Naive thymus-derived CD4-positive, alpha-beta T cell (primary cell): ENCODE data around the gene NT5DC2. TPM values are rescaled to one million over a fixed set of nuclear protein-coding genes. Genes with fewer than 3 reads are reported as not detected.

Experiments
- ATAC-seq: fragments of 150-1000 bp; cut with Tn5 transposase; 2 replicates; pipeline ENCODE4 v1.10.0; 2021; ENCODE audit warnings: mild to moderate bottlenecking, moderate library complexity
- CTCF ChIA-PET: fragments of 350-600 bp; sonication (Branson Sonifier 250); formaldehyde crosslinking; loops from one replicate; lab custom pipeline; 2021; ENCODE audit warnings: antibody characterized with exemption; lab: Charles Lee
- POLR2A ChIA-PET: fragments of 350-600 bp; sonication (Branson Sonifier 250); formaldehyde crosslinking; loops from one replicate; lab custom pipeline; 2021; ENCODE audit warnings: antibody characterized with exemption, inconsistent platforms; lab: Charles Lee
- DNase-seq, 9 donors: peaks; one replicate each; pipeline versions ENCODE4 v3.0.0 to v3.0.0-alpha.2; 2020 to 2022; ENCODE audit warnings: mixed read lengths in 1 of 9
- H3K27ac ChIP-seq: one replicate; pipeline ENCODE4 v1.7.0; 2013; ENCODE audit warnings: mild to moderate bottlenecking, low read depth, low read length, moderate library complexity
- H3K27me3 ChIP-seq, 2 donors: one replicate each; pipeline ENCODE4 v1.7.0; 2013; ENCODE audit warnings: low read length in 2 of 2, mild to moderate bottlenecking in 2 of 2, moderate library complexity in 2 of 2; ENCODE audit not compliant: control insufficient read depth in 2 of 2, insufficient read depth in 2 of 2
- H3K36me3 ChIP-seq, 3 experiments: 1 replicate in 2 of 3; 2 replicates in 1 of 3; pipeline ENCODE4 v1.7.0; 2013; ENCODE audit warnings: low read length in 3 of 3, mild to moderate bottlenecking in 3 of 3, moderate library complexity in 1 of 3; ENCODE audit not compliant: insufficient read depth in 3 of 3, control insufficient read depth in 2 of 3
- H3K4me1 ChIP-seq, 2 donors: one replicate each; pipeline ENCODE4 v1.7.0; 2013; ENCODE audit warnings: low read length in 2 of 2, mild to moderate bottlenecking in 2 of 2, moderate library complexity in 1 of 2; ENCODE audit not compliant: control insufficient read depth in 2 of 2, insufficient read depth in 2 of 2
- H3K4me3 ChIP-seq: 2 replicates; pipeline ENCODE4 v1.7.0; 2013; ENCODE audit warnings: mild to moderate bottlenecking, low read length
- H3K9me3 ChIP-seq, 3 experiments: 1 replicate in 2 of 3; 2 replicates in 1 of 3; pipeline ENCODE4 v1.7.0; 2013; ENCODE audit warnings: low read length in 3 of 3; ENCODE audit not compliant: control insufficient read depth in 2 of 3
- H3K27ac Mint-ChIP-seq, 9 donors: one replicate each; pipeline ENCODE4 v1.8.0; 2020 to 2022; ENCODE audit warnings: mixed read lengths in 9 of 9, mild to moderate bottlenecking in 8 of 9, moderate library complexity in 5 of 9, inconsistent platforms in 2 of 9
- H3K27me3 Mint-ChIP-seq, 5 donors: one replicate each; pipeline ENCODE4 v1.8.0; 2021 to 2022; ENCODE audit warnings: mixed read lengths in 5 of 5, mild to moderate bottlenecking in 1 of 5
- H3K36me3 Mint-ChIP-seq, 5 donors: one replicate each; pipeline ENCODE4 v1.8.0; 2020 to 2022; ENCODE audit warnings: mixed read lengths in 5 of 5, mild to moderate bottlenecking in 3 of 5, inconsistent platforms in 1 of 5
- H3K4me1 Mint-ChIP-seq, 7 donors: one replicate each; pipeline ENCODE4 v1.8.0; 2020 to 2022; ENCODE audit warnings: mixed read lengths in 7 of 7, mild to moderate bottlenecking in 3 of 7, inconsistent platforms in 1 of 7
- H3K4me3 Mint-ChIP-seq, 10 donors: one replicate each; pipeline ENCODE4 v1.8.0; 2020 to 2022; ENCODE audit warnings: mild to moderate bottlenecking in 10 of 10, mixed read lengths in 10 of 10, moderate library complexity in 6 of 10, inconsistent platforms in 2 of 10
- H3K9me3 Mint-ChIP-seq, 11 donors: one replicate each; pipeline ENCODE4 v1.8.0; 2020 to 2022; ENCODE audit warnings: mixed read lengths in 11 of 11, mild to moderate bottlenecking in 4 of 11, inconsistent platforms in 1 of 11, moderate library complexity in 1 of 11
- intact Hi-C, 2 donors: fragments of 100-400 bp; cut with micrococcal nuclease; formaldehyde crosslinking; loops; one replicate each; pipeline ENCODE4 v1.15.1; 2023
- polyA plus RNA-seq, 2 donors: library from polyadenylated mRNA; unstranded; fragments of 300-500 nt; fragmentation: Illumina TruSeq; gene quantifications; one replicate each; pipeline ENCODE4 v1.2.3, GENCODE V29; 2021
- total RNA-seq, 6 experiments: library from RNA in 5 of 6; stranded (reverse) in 5 of 6; gene quantifications; 1 replicate in 5 of 6; 2 replicates in 1 of 6; pipeline ENCODE4 v1.2.3 and lab custom pipeline; 2021 to 2026

Gene NT5DC2
- total and polyA plus RNA-seq, 7 experiments from 2014 or later = 1.3 to 23.0 (median 3.1) TPM; not detected in 1

GRCh38 chr3:52479037-52479876 lies 54.4 kb downstream of the NT5DC2 start:
- Mint-ChIP-seq H3K4me1 (peaks cover 0 to 3% (median 0%) of the 10 kb centered on the region in 7 donors), H3K27me3 (no peaks in the 10 kb centered on the region), H3K36me3 (peaks cover 0 to 43% (median 8%) of the 10 kb centered on the region in 5 donors), H3K4me3 (no peak overlapping the region), H3K9me3 (no peaks in the 10 kb centered on the region), H3K27ac (peak overlapping the region in 1 of 9 donors; percentile 5)
- Histone ChIP-seq H3K36me3 (peaks cover 7 to 90% (median 32%) of the 10 kb centered on the region in 3 experiments), H3K9me3 (no peaks in the 10 kb centered on the region), H3K4me1 (no peaks in the 10 kb centered on the region), H3K4me3 (no peak overlapping the region), H3K27me3 (no peaks in the 10 kb centered on the region), H3K27ac (no peak overlapping the region)
- POLR2A ChIA-PET = no interaction called here
- DNase-seq (no peak), ATAC-seq (no peak)
- CTCF ChIA-PET = no interaction called here
- intact Hi-C loops = no loop called here

- H3K9me3 Mint-ChIP-seq = no peaks in the 10 kb centered on the region
- POLR2A ChIA-PET = no interaction called here
- intact Hi-C loops = no loop called here
Measured at GRCh38 chr3:52477796-52478095, 55.9 kb downstream of the NT5DC2 start.

GRCh38 chr3:52477076-52477795 lies 56.4 kb downstream of the NT5DC2 start:
- H3K27ac ChIP-seq = no peak overlapping the region
- peaks cover 0 to 56% (median 8%) of the 10 kb centered on the region in 5 donors for H3K36me3 Mint-ChIP-seq
- ATAC-seq = no peak
- H3K4me1 ChIP-seq = no peaks in the 10 kb centered on the region
- ChIA-PET CTCF (no interaction called here), POLR2A (no interaction called here)
- H3K36me3 ChIP-seq = peaks cover 7 to 95% (median 34%) of the 10 kb centered on the region in 3 experiments
- H3K9me3 ChIP-seq = no peaks in the 10 kb centered on the region
- DNase-seq = no peak
- H3K9me3 Mint-ChIP-seq = no peaks in the 10 kb centered on the region
- intact Hi-C loops = no loop called here
- no peak overlapping the region for H3K4me3 Mint-ChIP-seq
- no peak overlapping the region for H3K4me3 ChIP-seq
- H3K4me1 Mint-ChIP-seq = peaks cover 0 to 3% (median 0%) of the 10 kb centered on the region in 7 donors
- no peaks in the 10 kb centered on the region for H3K27me3 ChIP-seq
- no peaks in the 10 kb centered on the region for H3K27me3 Mint-ChIP-seq
- no peak overlapping the region for H3K27ac Mint-ChIP-seq

More at GRCh38 chr3:52477796-52478095, 55.9 kb downstream of the NT5DC2 start:
- no peak for DNase-seq
- Histone ChIP-seq H3K27me3 (no peaks in the 10 kb centered on the region), H3K36me3 (peaks cover 7 to 95% (median 32%) of the 10 kb centered on the region in 3 experiments), H3K4me1 (no peaks in the 10 kb centered on the region), H3K4me3 (no peak overlapping the region), H3K27ac (no peak overlapping the region), H3K9me3 (no peaks in the 10 kb centered on the region)
- Mint-ChIP-seq H3K4me1 (peaks cover 0 to 3% (median 0%) of the 10 kb centered on the region in 7 donors), H3K27ac (peak overlapping the region in 1 of 9 donors; percentile 3), H3K27me3 (no peaks in the 10 kb centered on the region), H3K4me3 (no peak overlapping the region), H3K36me3 (peaks cover 0 to 56% (median 8%) of the 10 kb centered on the region in 5 donors)
- no peak for ATAC-seq
- CTCF ChIA-PET = no interaction called here

Other genes starting within 250 kb of the NT5DC2 start
- gene GLYCTK, start 246.0 kb downstream of the NT5DC2 start, total RNA-seq = 10 to 100 TPM; 24.3 to 38.3 (median 32.8) TPM
- gene GLYCTK, start 246.0 kb downstream of the NT5DC2 start, polyA plus RNA-seq = 10 to 100 TPM in 1 of 2 donors, 1 to 10 TPM in 1; 8.0 to 15.5 TPM
- gene DNAH1, start 217.5 kb downstream of the NT5DC2 start, total RNA-seq = 10 to 100 TPM; 32.1 to 69.2 (median 49.0) TPM
- gene DNAH1, start 217.5 kb downstream of the NT5DC2 start, polyA plus RNA-seq = 1 to 10 TPM in 1 of 2 donors, under 1 TPM in 1; 0.35 to 1.7 TPM
- 100 to 1,000 TPM in 2 of 5 experiments, 10 to 100 TPM in 3; 86.7 to 116 (median 92.5) TPM for gene BAP1, start 123.8 kb downstream of the NT5DC2 start, total RNA-seq
- 10 to 100 TPM; 13.6 to 26.6 TPM for gene BAP1, start 123.8 kb downstream of the NT5DC2 start, polyA plus RNA-seq
- gene PHF7, start 123.2 kb downstream of the NT5DC2 start, total RNA-seq = 10 to 100 TPM; 13.7 to 18.7 (median 15.5) TPM
- 1 to 10 TPM; 7.6 to 8.9 TPM for gene PHF7, start 123.2 kb downstream of the NT5DC2 start, polyA plus RNA-seq
- under 1 TPM in 2 of 5 experiments, not detected in 3; 0.10 to 0.24 TPM for gene SEMA3G, start 88.8 kb downstream of the NT5DC2 start, total RNA-seq
- not detected for gene SEMA3G, start 88.8 kb downstream of the NT5DC2 start, polyA plus RNA-seq
- 1 to 10 TPM; 2.2 to 8.4 (median 6.5) TPM for gene TNNC1, start 79.8 kb downstream of the NT5DC2 start, total RNA-seq
- gene TNNC1, start 79.8 kb downstream of the NT5DC2 start, polyA plus RNA-seq = 1 to 10 TPM in 1 of 2 donors, under 1 TPM in 1; 0.73 to 1.5 TPM
- 100 to 1,000 TPM in 4 of 5 experiments, 10 to 100 TPM in 1; 86.8 to 210 (median 162) TPM for gene NISCH, start 78.3 kb downstream of the NT5DC2 start, total RNA-seq
- gene NISCH, start 78.3 kb downstream of the NT5DC2 start, polyA plus RNA-seq = 10 to 100 TPM; 21.4 to 35.0 TPM
- gene STAB1, start 38.5 kb downstream of the NT5DC2 start, total RNA-seq = 100 to 1,000 TPM in 1 of 5 experiments, 10 to 100 TPM in 3, under 1 TPM in 1; 0.27 to 122 (median 26.1) TPM
- gene STAB1, start 38.5 kb downstream of the NT5DC2 start, polyA plus RNA-seq = not detected
- 10 to 100 TPM in 3 of 5 experiments, 1 to 10 TPM in 2; 5.4 to 11.9 (median 10.7) TPM for gene UQCC5, start 2.7 kb upstream of the NT5DC2 start, total RNA-seq
- gene UQCC5, start 2.7 kb upstream of the NT5DC2 start, polyA plus RNA-seq = 10 to 100 TPM; 24.3 to 28.2 TPM
- gene PBRM1, start 152.1 kb upstream of the NT5DC2 start, total RNA-seq = 10 to 100 TPM; 58.4 to 83.8 (median 74.2) TPM
- 100 to 1,000 TPM in 1 of 2 donors, 10 to 100 TPM in 1; 94.0 to 109 TPM for gene PBRM1, start 152.1 kb upstream of the NT5DC2 start, polyA plus RNA-seq
- 100 to 1,000 TPM in 2 of 5 experiments, 10 to 100 TPM in 3; 87.9 to 116 (median 97.2) TPM for gene GNL3, start 152.2 kb upstream of the NT5DC2 start, total RNA-seq
- 10 to 100 TPM; 60.0 to 84.2 TPM for gene GNL3, start 152.2 kb upstream of the NT5DC2 start, polyA plus RNA-seq
- 10 to 100 TPM; 18.9 to 47.7 (median 45.2) TPM for gene GLT8D1, start 171.9 kb upstream of the NT5DC2 start, total RNA-seq
- gene GLT8D1, start 171.9 kb upstream of the NT5DC2 start, polyA plus RNA-seq = 10 to 100 TPM; 62.5 to 80.9 TPM
- 10 to 100 TPM; 55.0 to 95.3 (median 78.2) TPM for gene SPCS1, start 172.2 kb upstream of the NT5DC2 start, total RNA-seq
- 100 to 1,000 TPM; 339 to 379 TPM for gene SPCS1, start 172.2 kb upstream of the NT5DC2 start, polyA plus RNA-seq
- gene NEK4, start 237.1 kb upstream of the NT5DC2 start, total RNA-seq = 10 to 100 TPM; 14.4 to 28.4 (median 21.1) TPM
- 10 to 100 TPM in 1 of 2 donors, 1 to 10 TPM in 1; 9.0 to 13.0 TPM for gene NEK4, start 237.1 kb upstream of the NT5DC2 start, polyA plus RNA-seq
- gene ITIH1, start 243.7 kb upstream of the NT5DC2 start, total RNA-seq = not detected
- not detected for gene ITIH1, start 243.7 kb upstream of the NT5DC2 start, polyA plus RNA-seq